ENCODE data around the gene TEX30.

GRCh38 chr13:102814025-102814607, 40.5 kb upstream of the TEX30 start:
- TF ChIP-seq POLR2A (IDR thresholded peaks at IDR 0.05), result no peak
- no peak for TF ChIP-seq CTCF (IDR thresholded peaks at IDR 0.05)
- no peak for TF ChIP-seq EP300 (IDR thresholded peaks at IDR 0.05)

All from gastroesophageal sphincter (tissue), 3 donors.